MM.1S (cell line): Measurements from ENCODE around the gene GNPDA1.

Experiments used
- CTCF ChIP-seq: fragments of 300-600 bp; sonication (generic); IDR thresholded peaks from 2 replicates; pipeline ENCODE4 v1.5.1; 2016; ENCODE audit warnings: antibody characterized with exemption, low read length, mixed read lengths
- EZH2 ChIP-seq: fragments of 300-600 bp; sonication (generic); optimal IDR thresholded peaks from 2 replicates; pipeline ENCODE3; 2017; ENCODE audit warnings: low read depth, mild to moderate bottlenecking, antibody characterized with exemption, low read length, mixed read lengths
- EZH2phosphoT487 ChIP-seq: fragments of 300-600 bp; sonication (generic); IDR thresholded peaks from 2 replicates; pipeline ENCODE4 v1.6.1; 2018; ENCODE audit warnings: antibody characterized with exemption, low read length

GRCh38 chr5:142017832-142018427 is 5.1 kb upstream of the GNPDA1 start:
- no peak for TF ChIP-seq CTCF
- no peak for TF ChIP-seq EZH2phosphoT487
- TF ChIP-seq EZH2, result no peak
